CD4-positive, alpha-beta T cell treated with Interleukin-21 for 1 hour (primary cell): ENCODE data around the gene ADAM22.

ENCODE experiments used
- DNase-seq: peaks from one replicate; pipeline ENCODE4 v3.0.0-alpha.2; 2020

The ADAM22 gene

GRCh38 chr7:88169717-88170320 is 235.8 kb downstream of the ADAM22 start:
- DNase-seq, result peak; percentile 8

GRCh38 chr7:88172842-88173241 is 238.8 kb downstream of the ADAM22 start:
- DNase-seq, result no peak

GRCh38 chr7:88176190-88176589 is 242.1 kb downstream of the ADAM22 start:
- DNase-seq, result no peak

- no peak for DNase-seq
Observed at GRCh38 chr7:88183051-88183450, 249.0 kb downstream of the ADAM22 start.

GRCh38 chr7:88184848-88185304 is 250.8 kb downstream of the ADAM22 start:
- DNase-seq, result no peak

GRCh38 chr7:88185650-88186049 is 251.6 kb downstream of the ADAM22 start:
- no peak for DNase-seq

- DNase-seq, result no peak
Observed at GRCh38 chr7:88191911-88192310, 257.9 kb downstream of the ADAM22 start.

- DNase-seq, result no peak
Observed at GRCh38 chr7:88200261-88200660, 266.2 kb downstream of the ADAM22 start.

- no peak for DNase-seq
Observed at GRCh38 chr7:88200789-88201188, 266.7 kb downstream of the ADAM22 start.

GRCh38 chr7:88201305-88201704 is 267.3 kb downstream of the ADAM22 start:
- no peak for DNase-seq

- DNase-seq, result no peak
Observed at GRCh38 chr7:88202278-88202677, 268.2 kb downstream of the ADAM22 start.

- no peak for DNase-seq
Observed at GRCh38 chr7:88202799-88203198, 268.7 kb downstream of the ADAM22 start.

- no peak for DNase-seq
Observed at GRCh38 chr7:88203401-88203800, 269.4 kb downstream of the ADAM22 start.

- no peak for DNase-seq
Observed at GRCh38 chr7:88204525-88205110, 270.6 kb downstream of the ADAM22 start.

GRCh38 chr7:88205179-88205578 is 271.1 kb downstream of the ADAM22 start:
- no peak for DNase-seq

GRCh38 chr7:88206254-88206653 is 272.2 kb downstream of the ADAM22 start:
- no peak for DNase-seq

GRCh38 chr7:88208521-88208920 is 274.5 kb downstream of the ADAM22 start:
- DNase-seq, result no peak

- no peak for DNase-seq
Observed at GRCh38 chr7:88212918-88213317, 278.9 kb downstream of the ADAM22 start.

- DNase-seq, result no peak
Observed at GRCh38 chr7:88214456-88214855, 280.4 kb downstream of the ADAM22 start.

GRCh38 chr7:88215295-88215694 is 281.2 kb downstream of the ADAM22 start:
- DNase-seq, result no peak

- DNase-seq, result no peak
Observed at GRCh38 chr7:88216276-88216675, 282.2 kb downstream of the ADAM22 start.

- peak; percentile 36 for DNase-seq
Observed at GRCh38 chr7:88217675-88218428, 283.8 kb downstream of the ADAM22 start.

GRCh38 chr7:88218429-88218745 is 284.3 kb downstream of the ADAM22 start:
- no peak for DNase-seq

- peak; percentile 60 for DNase-seq
Observed at GRCh38 chr7:88218836-88219605, 285.0 kb downstream of the ADAM22 start.
